DOHH2 (cell line): Measurements from ENCODE around the gene TGFBR3L.

Experiments used
- H3F3A ChIP-seq: fragments of 200-600 bp; sonication (generic), shearing (Covaris generic); 2 replicates; pipeline ENCODE4 v1.6.0; 2016; ENCODE audit warnings: antibody characterized with exemption, mild to moderate bottlenecking; ENCODE audit not compliant: control insufficient read depth, insufficient read depth
- H3K27ac ChIP-seq: fragments of 200-600 bp; sonication (generic); 2 replicates; pipeline ENCODE4 v1.5.1; 2014; ENCODE audit warnings: low read depth, mild to moderate bottlenecking, low read length, moderate library complexity
- H3K27me3 ChIP-seq: fragments of 200-600 bp; sonication (generic); 2 replicates; pipeline ENCODE4 v1.6.1; 2014; ENCODE audit warnings: mild to moderate bottlenecking, low read length, mixed read lengths; ENCODE audit not compliant: control insufficient read depth
- H3K36me3 ChIP-seq: fragments of 200-600 bp; sonication (generic); 2 replicates; pipeline ENCODE4 v1.6.1; 2014; ENCODE audit warnings: mild to moderate bottlenecking, low read length, moderate library complexity, mixed read lengths; ENCODE audit not compliant: control insufficient read depth
- H3K4me1 ChIP-seq: fragments of 200-600 bp; sonication (generic); 2 replicates; pipeline ENCODE4 v1.6.1; 2014; ENCODE audit warnings: mild to moderate bottlenecking, low read length, mixed read lengths; ENCODE audit not compliant: control insufficient read depth
- H3K4me2 ChIP-seq: fragments of 200-600 bp; sonication (generic); 2 replicates; pipeline ENCODE4 v1.6.0; 2014; ENCODE audit warnings: mild to moderate bottlenecking, low read length, moderate library complexity
- H3K4me3 ChIP-seq: fragments of 200-600 bp; sonication (generic); 2 replicates; pipeline ENCODE4 v1.5.1; 2014; ENCODE audit warnings: mild to moderate bottlenecking, low read length, mixed read lengths
- H3K79me2 ChIP-seq: fragments of 200-600 bp; sonication (generic); 2 replicates; pipeline ENCODE4 v1.6.1; 2014; ENCODE audit warnings: mild to moderate bottlenecking, low read length, mixed read lengths; ENCODE audit not compliant: control insufficient read depth
- H3K9me2 ChIP-seq: fragments of 200-600 bp; sonication (generic); replicated peaks from 2 replicates; pipeline ENCODE4 v1.6.1; 2014; ENCODE audit warnings: mild to moderate bottlenecking, low read length, mixed read lengths; ENCODE audit not compliant: control insufficient read depth
- H3K9me3 ChIP-seq: fragments of 200-600 bp; sonication (generic); 2 replicates; pipeline ENCODE4 v1.6.1; 2014; ENCODE audit warnings: antibody characterized with exemption, low read length, mixed read lengths; ENCODE audit not compliant: control insufficient read depth, insufficient read depth
- H4K20me1 ChIP-seq: fragments of 200-600 bp; sonication (generic); 2 replicates; pipeline ENCODE4 v1.6.0; 2014; ENCODE audit warnings: low read depth, mild to moderate bottlenecking, antibody characterized with exemption, low read length, moderate library complexity; ENCODE audit not compliant: control insufficient read depth, insufficient read depth
- EZH2phosphoT487 ChIP-seq: fragments of 200-600 bp; sonication (generic); IDR thresholded peaks from 2 replicates; pipeline ENCODE4 v1.6.1; 2017; ENCODE audit warnings: borderline replicate concordance, mild to moderate bottlenecking, antibody characterized with exemption, low read length, moderate library complexity, mixed read lengths
- TF ChIP-seq, protein P1 (sequence below): fragments of 200-600 bp; sonication (generic); IDR thresholded peaks from one replicate; pipeline ENCODE4 v1.5.1; 2014; ENCODE audit warnings: antibody characterized with exemption, mild to moderate bottlenecking, low read depth, low read length; ENCODE audit not compliant: poor library complexity, severe bottlenecking

The TGFBR3L gene

DNA sequence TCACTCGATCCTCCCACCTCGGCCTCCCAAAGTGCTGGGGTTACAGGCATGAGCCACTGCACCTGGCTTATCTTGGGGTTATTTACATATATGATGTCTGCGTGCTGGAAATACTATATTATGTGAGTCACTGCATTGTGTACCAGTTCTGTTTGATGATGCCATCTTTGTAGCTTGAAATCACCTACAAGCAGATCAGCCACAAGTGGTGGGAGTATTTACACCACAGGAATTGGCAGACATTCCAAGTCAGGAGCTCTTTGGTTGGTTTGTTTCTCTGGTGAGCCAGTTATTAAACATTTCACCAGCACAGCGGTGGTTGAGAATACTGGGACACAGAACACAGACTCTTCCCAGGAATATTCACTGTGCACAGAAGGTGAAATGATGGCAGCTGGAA, 33.3 kb downstream of the TGFBR3L start:
- no peak overlapping the region for H3K4me3 ChIP-seq
- H3K4me1 ChIP-seq = peaks cover 9% of the 10 kb centered on the region
- peaks cover 4% of the 10 kb centered on the region; the same call in 1 of the 2 replicates for H4K20me1 ChIP-seq
- peaks cover 20% of the 10 kb centered on the region for H3K79me2 ChIP-seq
- H3K4me2 ChIP-seq = no peak overlapping the region
- no peak overlapping the region for H3K27ac ChIP-seq
- no peaks in the 10 kb centered on the region for H3K27me3 ChIP-seq
- H3F3A ChIP-seq = no peaks in the 10 kb centered on the region; the same call in 1 of the 2 replicates
- no peaks in the 10 kb centered on the region for H3K9me2 ChIP-seq
- no peaks in the 10 kb centered on the region for H3K9me3 ChIP-seq
- TF ChIP-seq, protein P1, sequence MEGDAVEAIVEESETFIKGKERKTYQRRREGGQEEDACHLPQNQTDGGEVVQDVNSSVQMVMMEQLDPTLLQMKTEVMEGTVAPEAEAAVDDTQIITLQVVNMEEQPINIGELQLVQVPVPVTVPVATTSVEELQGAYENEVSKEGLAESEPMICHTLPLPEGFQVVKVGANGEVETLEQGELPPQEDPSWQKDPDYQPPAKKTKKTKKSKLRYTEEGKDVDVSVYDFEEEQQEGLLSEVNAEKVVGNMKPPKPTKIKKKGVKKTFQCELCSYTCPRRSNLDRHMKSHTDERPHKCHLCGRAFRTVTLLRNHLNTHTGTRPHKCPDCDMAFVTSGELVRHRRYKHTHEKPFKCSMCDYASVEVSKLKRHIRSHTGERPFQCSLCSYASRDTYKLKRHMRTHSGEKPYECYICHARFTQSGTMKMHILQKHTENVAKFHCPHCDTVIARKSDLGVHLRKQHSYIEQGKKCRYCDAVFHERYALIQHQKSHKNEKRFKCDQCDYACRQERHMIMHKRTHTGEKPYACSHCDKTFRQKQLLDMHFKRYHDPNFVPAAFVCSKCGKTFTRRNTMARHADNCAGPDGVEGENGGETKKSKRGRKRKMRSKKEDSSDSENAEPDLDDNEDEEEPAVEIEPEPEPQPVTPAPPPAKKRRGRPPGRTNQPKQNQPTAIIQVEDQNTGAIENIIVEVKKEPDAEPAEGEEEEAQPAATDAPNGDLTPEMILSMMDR = no peak
- TF ChIP-seq EZH2phosphoT487 = no peak
- H3K36me3 ChIP-seq = peaks cover 4% of the 10 kb centered on the region; the same call in 1 of the 2 replicates

DNA sequence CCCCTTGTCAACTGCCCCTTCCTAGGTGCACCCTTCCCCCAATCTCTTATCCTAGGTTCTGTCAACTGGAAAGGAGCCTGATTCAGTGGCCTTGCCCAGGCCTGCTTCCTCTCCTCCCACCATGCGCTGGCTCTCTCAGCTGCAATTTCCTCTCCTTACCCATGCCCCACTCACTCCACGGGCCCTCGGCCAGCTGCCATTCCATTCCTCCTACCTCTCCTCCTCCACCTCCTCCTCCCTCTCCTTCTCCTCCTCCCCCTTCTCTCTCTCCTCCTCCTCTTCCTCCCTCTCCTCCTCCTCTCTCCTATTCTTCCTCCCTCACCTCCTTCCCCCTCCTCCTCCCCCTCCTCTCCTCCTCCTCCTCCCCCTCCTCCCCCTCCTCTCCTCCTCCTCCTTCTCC, 38.4 kb downstream of the TGFBR3L start:
- Histone ChIP-seq H3K4me3 (no peak overlapping the region), H4K20me1 (no peaks in the 10 kb centered on the region), H3F3A (no peaks in the 10 kb centered on the region; the same call in 1 of the 2 replicates), H3K36me3 (no peaks in the 10 kb centered on the region), H3K79me2 (no peaks in the 10 kb centered on the region), H3K9me2 (no peaks in the 10 kb centered on the region), H3K4me2 (no peak overlapping the region), H3K27ac (no peak overlapping the region), H3K27me3 (no peaks in the 10 kb centered on the region), H3K4me1 (no peaks in the 10 kb centered on the region), H3K9me3 (no peaks in the 10 kb centered on the region)
- TF ChIP-seq, protein P1 = no peak
- TF ChIP-seq EZH2phosphoT487 = no peak

DNA sequence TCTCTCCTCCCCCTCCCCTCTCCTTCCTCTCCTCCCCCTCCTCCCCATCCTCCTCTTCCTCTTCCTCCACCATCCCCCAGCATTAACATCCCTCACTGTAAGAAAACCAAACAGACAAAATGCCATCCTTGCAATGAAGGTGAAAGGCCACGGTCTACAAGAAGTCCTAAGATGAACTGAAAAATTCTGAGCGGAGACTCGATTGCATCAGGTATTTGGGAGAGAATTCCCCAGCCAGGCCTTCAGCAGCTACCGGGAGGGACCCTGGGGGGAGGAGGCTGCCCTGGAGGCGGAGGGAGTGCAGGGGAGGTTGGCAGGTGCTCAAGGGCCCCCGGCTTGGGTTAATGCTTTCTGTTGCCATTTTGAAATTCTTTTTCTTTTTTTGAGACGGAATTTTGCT, 38.9 kb downstream of the TGFBR3L start:
- H3K9me3 ChIP-seq = no peaks in the 10 kb centered on the region

More for the DNA sequence above, 38.9 kb downstream of the TGFBR3L start:
- H3K36me3 ChIP-seq = no peaks in the 10 kb centered on the region
- no peaks in the 10 kb centered on the region for H4K20me1 ChIP-seq
- no peaks in the 10 kb centered on the region; the same call in 1 of the 2 replicates for H3F3A ChIP-seq
- no peak overlapping the region for H3K4me2 ChIP-seq
- no peaks in the 10 kb centered on the region for H3K4me1 ChIP-seq
- H3K27me3 ChIP-seq = no peaks in the 10 kb centered on the region
- H3K27ac ChIP-seq = no peak overlapping the region
- H3K9me2 ChIP-seq = no peaks in the 10 kb centered on the region
- TF ChIP-seq EZH2phosphoT487 = no peak
- TF ChIP-seq, protein P1 = no peak
- no peaks in the 10 kb centered on the region for H3K79me2 ChIP-seq
- H3K4me3 ChIP-seq = no peak overlapping the region
